ENCODE measurements around the gene GLI3. TPM values are rescaled to one million over a fixed set of nuclear protein-coding genes. Genes with fewer than 3 reads are reported as not detected.

GLI3 gene
- total RNA-seq, 1 experiment from 2014 or later, result 45.0 TPM

GRCh38 chr7:42233171-42233570 is 3.8 kb downstream of the GLI3 start:
- no peak overlapping the region for H3K18ac ChIP-seq (ENCODE audit: insufficient read length, low read depth, low read length)
- TF ChIP-seq CTCF (conservative IDR thresholded peaks at IDR 0.05), result no peak
- H2BK5ac ChIP-seq (ENCODE audit: insufficient read length, low read length), result no peak overlapping the region
- H2AK5ac ChIP-seq (ENCODE audit: insufficient read length, low read length), result no peak overlapping the region
- no peak overlapping the region for H4K5ac ChIP-seq (ENCODE audit: insufficient read length, low read depth, low read length)
- no peak overlapping the region for H3K27ac ChIP-seq (ENCODE audit: insufficient read length, low read depth, low read length)
- H4K91ac ChIP-seq (ENCODE audit: insufficient read length, low read depth, low read length), result no peak overlapping the region
- no CpG with 5 or more reads among the region's 2 CpGs for WGBS (ENCODE audit: extremely low coverage, insufficient read length, low lambda C conversion rate)
- H4K20me1 ChIP-seq (ENCODE audit: control insufficient read depth, insufficient read depth, insufficient read length), result no peaks in the 10 kb centered on the region
- no peak overlapping the region for H2BK20ac ChIP-seq (ENCODE audit: low read depth, low read length, poor library complexity, severe bottlenecking)
- no peak overlapping the region for H3K56ac ChIP-seq (ENCODE audit: insufficient read length, low read depth, low read length)
- H3K9me3 ChIP-seq (ENCODE audit: control insufficient read depth, low read depth, low read length), result no peaks in the 10 kb centered on the region
- peaks cover 0 to 1% (median 0%) of the 10 kb centered on the region in 3 experiments; a peak in 1 of 7 replicates for H3K36me3 Mint-ChIP-seq (ENCODE audit: insufficient read depth in 1 of 3, low read depth in 3 of 3)
- peaks cover 14% of the 10 kb centered on the region; the same call in 1 of the 2 replicates for H3K4me1 ChIP-seq (ENCODE audit: insufficient read depth, low read length)
- no peak overlapping the region for H2AFZ ChIP-seq (ENCODE audit: low read length)
- no peak overlapping the region for H3K23ac ChIP-seq (ENCODE audit: insufficient read length, low read depth, low read length)
- no peaks in the 10 kb centered on the region for H3K27me3 ChIP-seq (ENCODE audit: insufficient read depth, low read length)
- H4K8ac ChIP-seq (replicated peaks; ENCODE audit: insufficient read length, low read depth, low read length), result no peak overlapping the region
- DNase-seq, result no peak
- H3K79me1 ChIP-seq (ENCODE audit: insufficient read depth, low read depth, low read length, poor library complexity, severe bottlenecking), result no peaks in the 10 kb centered on the region
- H3K27me3 Mint-ChIP-seq (ENCODE audit: low read depth), result no peaks in the 10 kb centered on the region; the same call in 1 of the 2 replicates
- H3K4me3 Mint-ChIP-seq, result peak overlapping the region in 1 of 2 experiments; percentile 0; a peak in 1 of 5 replicates
- no peak overlapping the region for H3K27ac Mint-ChIP-seq
- H3K4me2 ChIP-seq (ENCODE audit: insufficient read depth, insufficient read length, low read length), result no peak overlapping the region
- no peak overlapping the region for H3K4ac ChIP-seq (ENCODE audit: low read depth, low read length)
- peaks cover 4% of the 10 kb centered on the region; the same call in 1 of the 2 replicates for H3K79me2 ChIP-seq (ENCODE audit: insufficient read depth, low read length)
- no peak overlapping the region for H3K9ac ChIP-seq (ENCODE audit: extremely low read depth, insufficient read length, low read length)
- H3K23me2 ChIP-seq (ENCODE audit: insufficient read length, low read depth, low read length, poor library complexity, severe bottlenecking), result peaks cover 20% of the 10 kb centered on the region
- peak overlapping the region; percentile 45; the same call in 1 of the 2 replicates for H3K14ac ChIP-seq (ENCODE audit: insufficient read depth, low read length)
- H3K4me1 Mint-ChIP-seq, result peaks cover 77% of the 10 kb centered on the region in 2 experiments
- H3K9me3 Mint-ChIP-seq, result peaks cover 0 to 1% of the 10 kb centered on the region in 2 experiments; a peak in 2 of 5 replicates
- no peak overlapping the region for H2BK120ac ChIP-seq (ENCODE audit: low read depth, low read length, poor library complexity, severe bottlenecking)
- H2BK12ac ChIP-seq (ENCODE audit: insufficient read length, low read depth, low read length), result no peak overlapping the region
- no peak overlapping the region for H3T11ph ChIP-seq (ENCODE audit: low read length)
- H2BK15ac ChIP-seq (ENCODE audit: low read depth, low read length), result no peak overlapping the region
